HG03575 (cell line): ENCODE measurements around the gene THEMIS.
"Not testable (repeated sequence)": the region's sequence is repeated elsewhere in the genome, so short reads cannot be mapped to it uniquely, and the experiment has no call there.

Experiments used
- ATAC-seq: cut with Tn5 transposase; IDR thresholded peaks from one replicate; pipeline ENCODE4 v1.9.1; 2021; ENCODE audit not compliant: unreplicated experiment, insufficient number of reproducible peaks, low FRiP score; ENCODE audit errors: extremely low read depth

The THEMIS gene

GRCh38 chr6:127821431-127821830 lies 79.4 kb downstream of the THEMIS start:
- ATAC-seq = no peak

DNA sequence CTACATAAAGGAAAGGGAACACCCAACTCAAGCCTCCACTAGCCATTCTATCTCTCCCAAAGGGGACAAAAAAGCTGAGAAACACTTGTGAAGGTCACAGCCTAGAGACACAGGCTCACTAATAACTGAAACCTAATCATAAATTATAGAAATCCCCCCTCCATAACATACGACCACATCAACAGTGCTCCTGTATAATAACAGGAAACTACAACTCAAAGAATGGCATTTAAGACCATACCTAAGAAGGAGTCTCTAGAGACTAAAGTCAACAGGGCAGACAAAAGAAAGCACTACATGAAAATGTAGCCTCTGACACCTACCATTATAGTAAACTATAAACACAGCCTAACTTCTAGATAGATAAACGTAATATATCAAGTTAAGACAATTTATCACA lies 82.7 kb downstream of the THEMIS start:
- no peak for ATAC-seq

DNA sequence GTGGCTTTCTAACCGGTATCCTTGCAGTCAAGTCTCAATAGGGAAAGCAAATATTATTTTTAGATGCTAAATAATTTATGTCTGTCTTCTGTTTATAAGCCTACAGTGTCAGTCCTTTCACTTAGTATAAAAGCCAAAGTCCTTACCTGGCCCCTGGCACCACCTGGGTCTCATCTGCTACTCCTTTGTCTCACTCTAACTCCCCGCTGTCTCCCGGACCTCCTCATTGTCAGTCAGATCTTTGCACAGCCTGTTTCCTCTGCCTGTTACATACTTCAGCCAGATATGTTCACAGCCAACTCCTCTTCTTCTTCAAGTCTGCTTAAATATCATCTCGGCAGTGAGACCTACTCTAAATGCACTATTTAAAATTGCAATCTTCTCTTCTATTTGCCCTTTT lies 84.2 kb downstream of the THEMIS start:
- no peak for ATAC-seq

GRCh38 chr6:127813699-127814027 lies 87.2 kb downstream of the THEMIS start:
- ATAC-seq = no peak

GRCh38 chr6:127812985-127813698 lies 87.7 kb downstream of the THEMIS start:
- ATAC-seq = no peak

- ATAC-seq = no peak
Measured at GRCh38 chr6:127811900-127812570, 88.8 kb downstream of the THEMIS start.

- no peak for ATAC-seq
Measured at GRCh38 chr6:127807806-127808517, 92.9 kb downstream of the THEMIS start.

- no peak for ATAC-seq
Measured at GRCh38 chr6:127796713-127797112, 104.1 kb downstream of the THEMIS start.

- ATAC-seq = no peak
Measured at GRCh38 chr6:127794405-127794804, 106.5 kb downstream of the THEMIS start.

GRCh38 chr6:127793396-127793795 lies 107.5 kb downstream of the THEMIS start:
- ATAC-seq = no peak

DNA sequence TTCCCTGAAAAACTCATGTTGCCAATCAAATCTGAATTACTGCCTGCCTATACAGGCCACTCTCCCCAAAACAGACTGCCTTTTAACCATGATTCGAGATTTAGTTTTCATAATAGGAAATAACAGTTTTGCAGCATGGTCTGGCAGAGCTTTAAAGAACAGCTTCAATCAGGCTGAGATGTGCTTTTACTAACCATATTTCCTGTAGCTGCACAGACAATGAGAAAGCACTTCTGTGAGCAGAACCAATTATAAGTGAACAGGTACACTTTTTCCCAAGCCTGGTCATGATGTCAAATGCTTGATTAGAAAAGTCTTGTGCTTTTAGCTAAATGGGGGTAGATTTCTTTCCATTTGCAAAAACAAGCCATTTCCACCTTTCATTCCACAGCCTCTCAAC lies 108.2 kb downstream of the THEMIS start:
- no peak for ATAC-seq

GRCh38 chr6:127791779-127792528 lies 108.9 kb downstream of the THEMIS start:
- ATAC-seq = no peak

DNA sequence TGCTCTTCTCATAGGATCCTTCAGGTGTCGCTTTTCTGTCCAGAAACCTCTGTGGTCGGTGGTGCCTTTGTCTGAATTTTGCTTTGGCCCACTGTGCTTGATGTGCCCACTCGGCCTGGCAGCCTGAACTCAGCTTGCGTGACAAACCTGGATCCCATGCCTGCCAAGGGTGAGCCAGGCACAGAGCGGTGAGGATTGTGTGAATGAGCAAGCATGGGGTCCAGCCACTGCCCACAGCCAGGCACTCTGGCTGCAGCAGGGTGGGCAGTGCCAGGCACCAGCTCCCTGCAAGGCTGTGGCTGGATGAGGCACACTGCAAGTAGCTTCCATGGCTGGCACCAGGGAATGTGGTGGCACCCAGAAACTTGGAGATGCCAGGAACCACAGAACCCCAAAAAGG lies 110.3 kb downstream of the THEMIS start:
- no peak for ATAC-seq

DNA sequence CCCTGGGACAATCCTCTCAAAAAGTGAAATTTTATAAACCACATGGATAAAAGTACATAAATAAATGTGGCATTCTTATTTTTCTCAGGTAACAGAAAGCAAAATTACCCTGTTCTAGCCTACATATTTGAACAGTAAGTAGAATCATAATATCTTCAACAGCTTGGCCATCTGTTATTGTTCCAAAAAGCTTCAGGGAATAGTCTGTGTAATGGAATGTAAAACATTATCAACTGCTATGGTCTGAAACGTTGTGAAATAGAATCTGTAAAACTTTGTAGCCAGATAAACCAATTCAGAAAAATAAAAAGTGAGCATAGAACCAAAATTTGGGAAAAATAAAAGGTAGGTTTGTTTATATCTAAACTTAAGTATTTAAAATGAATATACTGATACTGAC lies 114.7 kb downstream of the THEMIS start:
- no peak for ATAC-seq

DNA sequence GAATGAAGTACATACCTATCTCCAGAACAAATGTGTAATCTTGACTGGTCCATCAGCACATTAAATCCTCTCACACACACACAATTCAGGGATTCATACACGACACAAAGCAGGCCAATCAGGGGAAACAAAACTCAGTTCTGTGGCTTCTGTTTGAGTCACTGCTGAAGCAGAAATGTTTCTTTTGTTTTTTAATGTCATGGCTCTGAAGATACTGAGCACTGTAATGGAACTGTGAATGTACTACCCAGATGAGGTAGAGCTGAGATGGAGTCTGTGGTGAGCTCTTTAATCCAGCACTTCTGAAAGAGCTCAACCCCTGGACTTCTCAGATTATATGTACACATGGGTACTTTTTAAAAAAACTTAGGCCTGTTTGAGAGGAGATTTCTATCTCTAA lies 116.4 kb downstream of the THEMIS start:
- no peak for ATAC-seq

DNA sequence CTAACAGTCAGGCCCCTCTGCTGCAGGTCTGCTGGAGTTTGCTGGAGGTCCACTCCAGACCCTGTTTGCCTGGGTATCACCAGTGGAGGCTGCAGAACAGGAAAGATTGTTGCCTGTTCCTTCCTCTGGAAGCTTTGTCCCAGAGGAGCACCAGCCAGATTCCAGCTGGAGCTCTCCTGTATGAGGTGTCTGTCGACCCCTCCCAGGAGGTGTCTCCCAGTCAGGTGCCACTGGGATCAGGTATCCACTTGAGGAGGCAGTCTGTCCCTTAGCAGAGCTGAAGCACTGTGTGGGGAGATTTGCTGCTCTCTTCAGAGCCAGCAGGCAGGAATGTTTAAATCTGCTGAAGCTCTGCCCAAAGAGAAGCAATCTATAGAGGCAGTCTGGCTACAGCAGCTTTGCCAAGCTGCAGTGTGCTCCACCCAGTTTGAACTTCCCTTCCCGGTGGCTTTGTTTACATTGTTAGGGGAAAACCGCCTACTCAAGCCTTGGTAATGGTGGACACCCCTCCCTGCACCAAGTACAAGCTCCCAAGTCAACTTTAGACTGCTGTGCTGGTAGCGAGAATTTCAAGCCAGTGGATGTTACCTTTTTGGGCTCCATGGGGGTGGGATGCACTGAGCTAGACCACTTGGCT lies 119.1 kb downstream of the THEMIS start:
- ATAC-seq = not testable (repeated sequence)

- ATAC-seq = no peak
Measured at GRCh38 chr6:127776320-127776719, 124.5 kb downstream of the THEMIS start.

DNA sequence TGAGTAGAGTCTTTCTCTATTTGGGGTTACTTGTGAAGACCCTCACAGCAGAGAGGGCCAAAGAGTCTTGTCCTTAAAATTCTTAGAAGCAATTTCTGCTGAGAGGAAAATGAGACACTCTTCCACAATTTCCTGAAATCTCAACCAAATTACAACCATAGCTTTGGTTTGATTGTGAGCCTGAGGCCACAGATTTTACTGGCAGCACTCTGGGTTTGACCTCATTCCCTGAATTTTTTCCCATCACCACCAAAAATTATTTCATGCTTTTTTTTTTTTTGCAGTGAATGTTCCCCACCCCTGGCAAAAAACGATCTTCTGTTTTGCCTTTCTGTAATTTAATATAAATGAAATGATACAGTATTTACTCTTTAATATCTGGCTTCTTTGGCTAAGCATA lies 125.5 kb downstream of the THEMIS start:
- ATAC-seq = no peak

GRCh38 chr6:127768745-127769144 lies 132.1 kb downstream of the THEMIS start:
- no peak for ATAC-seq
